ENCODE results near the gene SV2C. TPM values are rescaled to one million over a fixed set of nuclear protein-coding genes. Genes with fewer than 3 reads are reported as not detected.

Gene SV2C
- total and polyA plus RNA-seq, 2 of the 13 experiments (the other 11 are each of a cell fraction or from before 2014, with no cell fraction given) = not detected

- no peak for TF ChIP-seq ZNF362 (CRISPR knock-in tag; IDR thresholded peaks at IDR 0.05; ENCODE audit: borderline replicate concordance)
- no peak for TF ChIP-seq TFDP2 (CRISPR knock-in tag; IDR thresholded peaks at IDR 0.05)
- TF ChIP-seq POLR2A (IDR thresholded peaks at IDR 0.05; ENCODE audit: insufficient read depth in 1 of 2, low read depth in 2 of 2, low read length in 2 of 2) = no peak
- no peak for TF ChIP-seq ZBTB10 (CRISPR knock-in tag; IDR thresholded peaks at IDR 0.05; ENCODE audit: borderline replicate concordance)
- no peak for TF ChIP-seq REPIN1 (CRISPR knock-in tag; IDR thresholded peaks at IDR 0.05; ENCODE audit: borderline replicate concordance, low read depth)
These were observed 186.2 kb downstream of the SV2C start (continued) for GRCh38 chr5:76269259-76269931.

GRCh38 chr5:76269932-76270610, 186.9 kb downstream of the SV2C start:
- BruUV-seq (replicated peaks) = no TSS peak
- TF ChIP-seq ZNF574 (CRISPR knock-in tag; IDR thresholded peaks at IDR 0.05) (no peak), STAT5B (CRISPR knock-in tag; IDR thresholded peaks at IDR 0.05) (no peak), MAZ (IDR thresholded peaks at IDR 0.05; ENCODE audit: borderline replicate concordance, low read depth, low read length) (no peak), MAZ (CRISPR knock-in tag; IDR thresholded peaks at IDR 0.05; ENCODE audit: low read depth) (no peak), PBX3 (CRISPR knock-in tag; IDR thresholded peaks at IDR 0.05; ENCODE audit: borderline replicate concordance) (no peak), BORCS8-MEF2B (CRISPR knock-in tag; IDR thresholded peaks at IDR 0.05) (no peak)
- H3K27me3 ChIP-seq (ENCODE audit: control insufficient read depth in 1 of 2, insufficient read depth in 2 of 2, low read length in 2 of 2) = peaks cover 1 to 10% of the 10 kb centered on the region in 2 experiments; a peak in 3 of 5 replicates
- no peak overlapping the region for H3K27ac ChIP-seq (ENCODE audit: extremely low read length, insufficient read depth, low read length)
- no peak overlapping the region for H2AFZ ChIP-seq (ENCODE audit: low read length)
- H3K36me3 ChIP-seq (replicated peaks in 1 of 2; ENCODE audit: control insufficient read depth in 1 of 2, insufficient read depth in 2 of 2, low read length in 2 of 2) = no peaks in the 10 kb centered on the region
- ATAC-seq (no peak), DNase-seq (ENCODE audit: low spot score) (no peak), FAIRE-seq (no peak)
- H3K4me3 ChIP-seq (replicated peaks in 1 of 3; ENCODE audit: insufficient read depth in 1 of 3, low read depth in 2 of 3, low read length in 3 of 3) = no peak overlapping the region
- intact Hi-C loops (cut with micrococcal nuclease; ENCODE audit: unreplicated experiment) = no loop called here
- H3K79me2 ChIP-seq (ENCODE audit: insufficient read depth, low read length) = no peaks in the 10 kb centered on the region
- H4K20me1 ChIP-seq (ENCODE audit: insufficient read depth, low read length) = no peaks in the 10 kb centered on the region
- WGBS (ENCODE audit: low lambda C conversion rate) = 3% methylated on average over 1 of the region's 1 CpG
- POLR2A ChIA-PET = no interaction called here
- H3K4me1 ChIP-seq (ENCODE audit: insufficient read depth, low read length) = peaks cover 4% of the 10 kb centered on the region
- peaks cover 7% of the 10 kb centered on the region; the same call in 1 of the 2 replicates for H3K9me3 ChIP-seq (ENCODE audit: low read length)
- CTCF ChIA-PET (ENCODE audit: low intra/inter-chr PET ratio, low total read pairs) = no interaction called here
- H3K9ac ChIP-seq (ENCODE audit: insufficient read depth, low read depth, low read length) = no peak overlapping the region
- no peak overlapping the region for H3K4me2 ChIP-seq (ENCODE audit: low read depth, low read length)
- in situ Hi-C loops (cut with HindIII; ENCODE audit: extremely low pct_ligation_motif_present, low pct_unique_long_range_greater_than_20kb) = no loop called here
